Gastrocnemius medialis (tissue), 4 donors: ENCODE data around the gene CDH23.

Experiments
- POLR2A ChIP-seq, 2 donors: fragments of 450-650 bp; IDR thresholded peaks; one replicate each; pipeline ENCODE4 v1.6.1; 2017; ENCODE audit warnings: antibody characterized with exemption in 2 of 2, mild to moderate bottlenecking in 2 of 2, moderate library complexity in 2 of 2
- TF ChIP-seq, protein P1 (sequence below), 5 experiments: fragments of 450-650 bp in 3 of 5; fragments of 200-600 bp in 2 of 5; sonication (generic) in 2 of 5; IDR thresholded peaks in 4 of 5; conservative IDR thresholded peaks in 1 of 5; 1 replicate in 4 of 5; 2 replicates in 1 of 5; pipeline ENCODE4 v1.5.1; 2016 to 2019; ENCODE audit warnings: antibody characterized with exemption in 5 of 5, mild to moderate bottlenecking in 3 of 5, moderate library complexity in 3 of 5

DNA sequence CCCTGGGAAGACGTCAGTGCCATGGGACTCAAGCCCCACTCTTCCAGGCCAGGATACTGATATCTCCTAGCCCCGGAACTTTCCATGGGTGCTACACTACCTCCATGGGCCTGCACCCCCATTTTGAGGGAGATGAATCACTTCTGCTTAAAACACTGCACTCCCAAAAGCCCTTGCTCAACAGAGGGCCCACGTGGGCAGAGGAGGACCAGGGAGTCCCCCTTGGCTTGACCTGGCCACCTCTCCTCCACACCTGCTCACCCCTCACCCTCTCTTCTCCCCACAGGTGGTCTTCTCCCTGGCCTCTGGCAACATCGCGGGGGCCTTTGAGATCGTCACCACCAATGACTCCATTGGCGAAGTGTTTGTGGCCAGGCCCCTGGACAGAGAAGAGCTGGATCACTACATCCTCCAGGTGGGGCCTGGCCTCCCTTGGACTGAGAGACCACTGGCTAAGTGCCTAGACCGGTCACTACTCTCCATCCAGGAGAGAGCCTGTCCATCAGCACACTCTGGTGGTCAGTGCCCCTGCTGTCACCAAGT lies 342.7 kb downstream of the CDH23 start:
- TF ChIP-seq, protein P1, sequence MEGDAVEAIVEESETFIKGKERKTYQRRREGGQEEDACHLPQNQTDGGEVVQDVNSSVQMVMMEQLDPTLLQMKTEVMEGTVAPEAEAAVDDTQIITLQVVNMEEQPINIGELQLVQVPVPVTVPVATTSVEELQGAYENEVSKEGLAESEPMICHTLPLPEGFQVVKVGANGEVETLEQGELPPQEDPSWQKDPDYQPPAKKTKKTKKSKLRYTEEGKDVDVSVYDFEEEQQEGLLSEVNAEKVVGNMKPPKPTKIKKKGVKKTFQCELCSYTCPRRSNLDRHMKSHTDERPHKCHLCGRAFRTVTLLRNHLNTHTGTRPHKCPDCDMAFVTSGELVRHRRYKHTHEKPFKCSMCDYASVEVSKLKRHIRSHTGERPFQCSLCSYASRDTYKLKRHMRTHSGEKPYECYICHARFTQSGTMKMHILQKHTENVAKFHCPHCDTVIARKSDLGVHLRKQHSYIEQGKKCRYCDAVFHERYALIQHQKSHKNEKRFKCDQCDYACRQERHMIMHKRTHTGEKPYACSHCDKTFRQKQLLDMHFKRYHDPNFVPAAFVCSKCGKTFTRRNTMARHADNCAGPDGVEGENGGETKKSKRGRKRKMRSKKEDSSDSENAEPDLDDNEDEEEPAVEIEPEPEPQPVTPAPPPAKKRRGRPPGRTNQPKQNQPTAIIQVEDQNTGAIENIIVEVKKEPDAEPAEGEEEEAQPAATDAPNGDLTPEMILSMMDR (IDR thresholded peaks at IDR 0.05 in 4 of 5, conservative IDR thresholded peaks at IDR 0.05 in 1 of 5), result no peak
- TF ChIP-seq POLR2A (IDR thresholded peaks at IDR 0.05), result no peak
